GM12878 (cell line): ENCODE measurements around the gene PCDHAC2. TPM values are rescaled to one million over a fixed set of nuclear protein-coding genes. Genes with fewer than 3 reads are reported as not detected.

Experiments used
- ATAC-seq: fragments of 200-7000 bp; cut with Tn5 transposase; 3 replicates; pipeline ENCODE4 v1.9.1; 2020; ENCODE audit warnings: mild to moderate bottlenecking, moderate library complexity
- BruUV-seq: library from RNA; stranded (reverse); fragments of 400-500 nt; replicated peaks from 2 replicates; lab custom pipeline; 2021; lab: Mats Ljungman, UMichigan
- CTCF ChIA-PET: fragments of 300-600 bp; sonication (Branson Sonifier 250); formaldehyde crosslinking; extraction: SDS; loops from one replicate; lab custom pipeline; 2021; ENCODE audit warnings: inconsistent platforms; lab: Yijun Ruan, JAX
- POLR2A ChIA-PET: fragments of 350-600 bp; formaldehyde crosslinking; extraction: SDS; loops from one replicate; lab custom pipeline; 2021; ENCODE audit warnings: inconsistent platforms; lab: Charles Lee
- RAD21 ChIA-PET: fragments of 300-600 bp; sonication (Branson Sonifier 250); formaldehyde crosslinking; loops from one replicate; lab custom pipeline; 2023; ENCODE audit warnings: antibody characterized with exemption; ENCODE audit not compliant: unreplicated experiment; lab: Charles Lee
- SMC1A ChIA-PET: fragments of 300-600 bp; sonication (Branson Sonifier 250); formaldehyde crosslinking; loops from one replicate; lab custom pipeline; 2023; ENCODE audit not compliant: unreplicated experiment, uncharacterized antibody; lab: Charles Lee
- DNase-seq: peaks from one replicate; pipeline ENCODE4 v3.0.0-alpha.2; 2011; ENCODE audit warnings: low read depth, low spot score
- FAIRE-seq: peaks from 3 replicates; lab custom pipeline; 2011; peaks lifted over from hg19 to GRCh38; lab: Jason Lieb, UNC
- H2AFZ ChIP-seq: 2 replicates; pipeline ENCODE4 v1.6.0; 2011; ENCODE audit warnings: low read depth, low read length, control low read depth; ENCODE audit not compliant: control insufficient read depth
- H3K27ac ChIP-seq: 2 replicates; pipeline ENCODE4 v1.5.1; 2011; ENCODE audit warnings: control low read depth; ENCODE audit not compliant: control insufficient read depth, insufficient read depth
- H3K27me3 ChIP-seq, 2 experiments: replicated peaks in 1 of 2; 2 replicates each; pipeline versions ENCODE4 v1.6.0 to v1.6.1; 2011; ENCODE audit warnings: low read length in 1 of 2; ENCODE audit not compliant: control insufficient read depth in 2 of 2, insufficient read depth in 2 of 2
- H3K36me3 ChIP-seq, 2 experiments: 2 replicates each; pipeline ENCODE4 v1.5.1; 2011; ENCODE audit warnings: low read length in 1 of 2; ENCODE audit not compliant: control insufficient read depth in 2 of 2, insufficient read depth in 2 of 2
- H3K4me1 ChIP-seq: 2 replicates; pipeline ENCODE4 v1.6.1; 2011; ENCODE audit warnings: mild to moderate bottlenecking, low read length, moderate library complexity, mixed read lengths; ENCODE audit not compliant: control insufficient read depth, insufficient read depth
- H3K4me2 ChIP-seq: 2 replicates; pipeline ENCODE4 v1.6.0; 2011; ENCODE audit warnings: control low read depth; ENCODE audit not compliant: control insufficient read depth, insufficient read depth
- H3K4me3 ChIP-seq: fragments of 200-600 bp; sonication (generic); 2 replicates; pipeline ENCODE4 v1.5.1; 2016
- H3K79me2 ChIP-seq: 2 replicates; pipeline ENCODE4 v1.6.0; 2011; ENCODE audit warnings: low read length; ENCODE audit not compliant: control insufficient read depth, insufficient read depth
- H3K9ac ChIP-seq: 2 replicates; pipeline ENCODE4 v1.8.0; 2011; ENCODE audit warnings: low read length, control low read depth, mixed read lengths; ENCODE audit not compliant: control insufficient read depth, insufficient read depth
- H3K9me3 ChIP-seq: replicated peaks from 3 replicates; pipeline ENCODE4 v1.5.1; 2011; ENCODE audit warnings: mild to moderate bottlenecking, low read length; ENCODE audit not compliant: control insufficient read depth, insufficient read depth
- H4K20me1 ChIP-seq: 2 replicates; pipeline ENCODE4 v1.6.0; 2011; ENCODE audit not compliant: control insufficient read depth, insufficient read depth
- BHLHE40 ChIP-seq, 2 experiments: fragments of 450-650 bp in 1 of 2; IDR thresholded peaks; 2 replicates each; pipeline ENCODE4 v1.6.1; 2011 to 2017; ENCODE audit warnings: low read depth in 2 of 2, borderline replicate concordance in 1 of 2, improper control_type of control experiment in 1 of 2, low read length in 1 of 2, mild to moderate bottlenecking in 1 of 2
- CBX3 ChIP-seq: fragments of 200-600 bp; sonication (generic); IDR thresholded peaks from 2 replicates; pipeline ENCODE4 v1.6.1; 2016; ENCODE audit warnings: low read depth, borderline replicate concordance
- CBX5 ChIP-seq: sonication (generic); IDR thresholded peaks from 2 replicates; pipeline ENCODE4 v1.6.1; 2016; ENCODE audit warnings: low read depth, moderate library complexity, mild to moderate bottlenecking, inconsistent platforms
- CHD1 ChIP-seq: IDR thresholded peaks from 2 replicates; pipeline ENCODE4 v1.6.1; 2012; ENCODE audit warnings: low read depth, low read length, improper control_type of control experiment
- CREM ChIP-seq: IDR thresholded peaks from 2 replicates; pipeline ENCODE4 v1.6.1; 2014; ENCODE audit warnings: antibody characterized with exemption, low read depth
- HDGF ChIP-seq: fragments of 450-650 bp; IDR thresholded peaks from 2 replicates; pipeline ENCODE4 v1.6.1; 2016; ENCODE audit warnings: antibody characterized with exemption
- IRF4 ChIP-seq: IDR thresholded peaks from 2 replicates; pipeline ENCODE4 v1.6.1; 2011; ENCODE audit warnings: low read depth, low read length
- MEF2B ChIP-seq: fragments of 450-650 bp; IDR thresholded peaks from 2 replicates; pipeline ENCODE4 v1.6.1; 2018; ENCODE audit warnings: mild to moderate bottlenecking, moderate library complexity; ENCODE audit not compliant: partially characterized antibody, poor library complexity, severe bottlenecking
- MYC ChIP-seq: IDR thresholded peaks from 2 replicates; pipeline ENCODE4 v1.6.1; 2011; ENCODE audit warnings: mild to moderate bottlenecking, low read length, moderate library complexity, inconsistent platforms; ENCODE audit not compliant: insufficient read depth, insufficient replicate concordance, insufficient read length, severe bottlenecking
- PBX3 ChIP-seq: IDR thresholded peaks from 2 replicates; pipeline ENCODE4 v1.6.1; 2011; ENCODE audit warnings: mild to moderate bottlenecking, low read depth, low read length, moderate library complexity; ENCODE audit not compliant: insufficient replicate concordance
- RB1 ChIP-seq: fragments of 450-650 bp; formaldehyde crosslinking; IDR thresholded peaks from 2 replicates; pipeline ENCODE4 v1.6.1; 2017; ENCODE audit warnings: mild to moderate bottlenecking, borderline replicate concordance
- SPI1 ChIP-seq: IDR thresholded peaks from 2 replicates; pipeline ENCODE4 v1.6.1; 2011; ENCODE audit warnings: low read depth, mild to moderate bottlenecking, low read length, moderate library complexity, borderline replicate concordance; ENCODE audit not compliant: insufficient read depth
- WGBS: methylation state at CpG from one replicate; pipeline ENCODE4 v1.1.6; 2016; ENCODE audit warnings: low lambda C conversion rate; ENCODE audit not compliant: insufficient replicate concordance, insufficient coverage; ENCODE audit errors: missing lambda C conversion rate; 5-methylcytosine and 5-hydroxymethylcytosine counted together
- in situ Hi-C: fragments of 300-500 bp; cut with MboI; formaldehyde crosslinking; loops from 9 replicates; pipeline ENCODE4 v1.14.3; 2018; ENCODE audit warnings: mixed read lengths
- intact Hi-C: fragments of 100-400 bp; cut with micrococcal nuclease; formaldehyde crosslinking; loops from one replicate; pipeline ENCODE4 v1.14.2; 2022; ENCODE audit not compliant: unreplicated experiment
- polyA plus RNA-seq, 11 experiments: library from polyadenylated mRNA; depleted of rRNA in 4 of 11; unstranded in 6 of 11; stranded (reverse) in 5 of 11; fragments of >200 nt; fragmentation: Nextera tagmentation in 4 of 11; fragmentation: Illumina TruSeq in 1 of 11; extraction: Ambion mirVana in 4 of 11; extraction: Trizol in 1 of 11; gene quantifications; 1 replicate in 1 of 11; 2 replicates in 10 of 11; pipeline versions ENCODE4 v1.2.1 to v1.2.3, GENCODE V29; 2011 to 2016; ENCODE audit warnings: inconsistent platforms in 2 of 11, missing spikeins in 2 of 11, low read depth in 1 of 11
- total RNA-seq, 4 experiments: library from RNA; depleted of rRNA in 3 of 4; stranded (reverse); fragments of >200 nt in 3 of 4; fragmentation: Illumina TruSeq in 1 of 4; extraction: Trizol in 1 of 4; gene quantifications; 2 replicates each; pipeline versions ENCODE4 v1.2.1 to v1.2.3, GENCODE V29; 2013 to 2021
- TF ChIP-seq, protein P1 (sequence below): IDR thresholded peaks from 2 replicates; pipeline ENCODE4 v1.6.1; 2011; ENCODE audit warnings: borderline replicate concordance, low read depth, mild to moderate bottlenecking, moderate library complexity, low read length; ENCODE audit not compliant: insufficient read depth, poor library complexity, severe bottlenecking

PCDHAC2 gene
- total and polyA plus RNA-seq, 10 of the 15 experiments (the other 5 are each of a cell fraction or from before 2014, with no cell fraction given), result 0.06 TPM; not detected in 9

- TF ChIP-seq SPI1 (no peak), RB1 (no peak), MYC (no peak), CBX3 (no peak)
- TF ChIP-seq, all 136 proteins: peak for 0
These were observed 42.7 kb upstream of the PCDHAC2 start (continued) for GRCh38 chr5:140923601-140924000.

DNA sequence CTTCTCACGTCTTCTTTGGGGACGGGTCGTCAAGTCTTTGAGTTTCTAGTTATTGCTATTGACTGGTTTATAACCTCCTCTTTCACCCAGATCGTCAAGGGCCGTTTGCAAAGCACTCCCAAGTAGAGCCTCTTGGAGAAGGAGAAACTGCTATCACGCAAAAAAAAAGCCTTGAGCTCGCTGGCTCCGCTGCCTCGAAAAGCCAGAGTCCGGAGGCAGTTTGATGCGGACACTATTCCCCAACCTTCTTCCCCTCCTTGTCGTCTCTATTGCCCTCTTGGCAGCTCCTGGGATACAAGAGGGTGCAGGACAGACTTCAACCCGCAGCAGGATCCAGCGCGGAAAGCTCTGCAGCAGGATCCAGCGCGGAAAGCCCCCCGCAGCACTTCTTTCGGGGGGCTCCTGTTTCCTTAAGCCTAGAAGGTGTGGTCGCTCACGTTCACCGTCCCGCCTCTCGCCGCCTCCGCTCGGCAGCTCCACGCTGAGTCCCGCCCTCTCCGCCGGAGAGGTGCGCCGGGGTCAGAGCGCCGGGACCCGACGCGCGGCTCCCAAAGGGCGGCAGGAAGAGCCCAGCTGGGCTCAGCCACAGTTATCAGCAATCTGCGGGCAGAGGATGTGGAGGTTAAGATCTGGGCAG lies 40.4 kb upstream of the PCDHAC2 start, which contains the start of gene PCDHAC1:
PCDHAC1 (plus strand) TSS at position 494 of the 637 bp plus-strand sequence. CDS start 594 bp downstream, outside the sequence.
- FAIRE-seq (no peak), ATAC-seq (no peak), DNase-seq (no peak)
- CTCF ChIA-PET, result no interaction called here
- intact Hi-C loops (no loop called here), in situ Hi-C loops (no loop called here)
- Histone ChIP-seq H3K4me3 (no peak within 1 kb of the TSS), H3K4me2 (no peak within 1 kb of the TSS), H3K27me3 (no peaks in the 10 kb centered on the region), H3K79me2 (no peaks in the 10 kb centered on the region), H3K27ac (no peak within 1 kb of the TSS), H3K9ac (no peak within 1 kb of the TSS), H3K4me1 (no peaks in the 10 kb centered on the region), H3K36me3 (no peaks in the 10 kb centered on the region), H2AFZ (no peak within 1 kb of the TSS), H4K20me1 (no peaks in the 10 kb centered on the region), H3K9me3 (peaks cover 3% of the 10 kb centered on the region; the same call in 2 of the 3 replicates)
- WGBS, result 51% methylated on average over 35 of the region's 41 CpGs
- RAD21 ChIA-PET, result no interaction called here
- SMC1A ChIA-PET, result no interaction called here
- TF ChIP-seq, protein P1, sequence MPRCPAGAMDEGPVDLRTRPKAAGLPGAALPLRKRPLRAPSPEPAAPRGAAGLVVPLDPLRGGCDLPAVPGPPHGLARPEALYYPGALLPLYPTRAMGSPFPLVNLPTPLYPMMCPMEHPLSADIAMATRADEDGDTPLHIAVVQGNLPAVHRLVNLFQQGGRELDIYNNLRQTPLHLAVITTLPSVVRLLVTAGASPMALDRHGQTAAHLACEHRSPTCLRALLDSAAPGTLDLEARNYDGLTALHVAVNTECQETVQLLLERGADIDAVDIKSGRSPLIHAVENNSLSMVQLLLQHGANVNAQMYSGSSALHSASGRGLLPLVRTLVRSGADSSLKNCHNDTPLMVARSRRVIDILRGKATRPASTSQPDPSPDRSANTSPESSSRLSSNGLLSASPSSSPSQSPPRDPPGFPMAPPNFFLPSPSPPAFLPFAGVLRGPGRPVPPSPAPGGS, result no peak
- no peak for TF ChIP-seq IRF4
- no peak for TF ChIP-seq PBX3
- TF ChIP-seq CBX5, result no peak
- no peak for TF ChIP-seq BHLHE40 (IDR thresholded peaks at IDR 0.05; ENCODE audit: borderline replicate concordance in 1 of 2, low read depth in 2 of 2, low read length in 1 of 2)
- no peak for TF ChIP-seq CHD1
- no peak for TF ChIP-seq HDGF
- no peak for TF ChIP-seq CREM
- TF ChIP-seq MEF2B, result no peak
- BruUV-seq, result no TSS peak
- POLR2A ChIA-PET, result no interaction called here
